22Rv1 (cell line): Measurements from ENCODE around the gene PTPN13.

ENCODE experiments used
- ZFX ChIP-seq: fragments of 450-650 bp; IDR thresholded peaks from 2 replicates; pipeline ENCODE4 v1.6.1; 2017; ENCODE audit warnings: antibody characterized with exemption, borderline replicate concordance
- TF ChIP-seq, protein P1 (sequence below): fragments of 450-650 bp; IDR thresholded peaks from 2 replicates; pipeline ENCODE4 v1.5.1; 2017; ENCODE audit warnings: mild to moderate bottlenecking

GRCh38 chr4:86660401-86660800 lies 66.3 kb downstream of the PTPN13 start:
- TF ChIP-seq, protein P1, sequence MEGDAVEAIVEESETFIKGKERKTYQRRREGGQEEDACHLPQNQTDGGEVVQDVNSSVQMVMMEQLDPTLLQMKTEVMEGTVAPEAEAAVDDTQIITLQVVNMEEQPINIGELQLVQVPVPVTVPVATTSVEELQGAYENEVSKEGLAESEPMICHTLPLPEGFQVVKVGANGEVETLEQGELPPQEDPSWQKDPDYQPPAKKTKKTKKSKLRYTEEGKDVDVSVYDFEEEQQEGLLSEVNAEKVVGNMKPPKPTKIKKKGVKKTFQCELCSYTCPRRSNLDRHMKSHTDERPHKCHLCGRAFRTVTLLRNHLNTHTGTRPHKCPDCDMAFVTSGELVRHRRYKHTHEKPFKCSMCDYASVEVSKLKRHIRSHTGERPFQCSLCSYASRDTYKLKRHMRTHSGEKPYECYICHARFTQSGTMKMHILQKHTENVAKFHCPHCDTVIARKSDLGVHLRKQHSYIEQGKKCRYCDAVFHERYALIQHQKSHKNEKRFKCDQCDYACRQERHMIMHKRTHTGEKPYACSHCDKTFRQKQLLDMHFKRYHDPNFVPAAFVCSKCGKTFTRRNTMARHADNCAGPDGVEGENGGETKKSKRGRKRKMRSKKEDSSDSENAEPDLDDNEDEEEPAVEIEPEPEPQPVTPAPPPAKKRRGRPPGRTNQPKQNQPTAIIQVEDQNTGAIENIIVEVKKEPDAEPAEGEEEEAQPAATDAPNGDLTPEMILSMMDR: no peak
- no peak for TF ChIP-seq ZFX
